NCI-H2196 treated with DMSO at 0.1 percent for 48 hours (cell line): Measurements from ENCODE around the gene LRP1.

Experiments used
- DNase-seq: peaks from one replicate; lab custom pipeline; 2025; ENCODE audit not compliant: unreplicated experiment; lab: John Stamatoyannopoulos, UW

The LRP1 gene

GRCh38 chr12:57243521-57244311 lies 115.4 kb downstream of the LRP1 start:
- no peak for DNase-seq

DNA sequence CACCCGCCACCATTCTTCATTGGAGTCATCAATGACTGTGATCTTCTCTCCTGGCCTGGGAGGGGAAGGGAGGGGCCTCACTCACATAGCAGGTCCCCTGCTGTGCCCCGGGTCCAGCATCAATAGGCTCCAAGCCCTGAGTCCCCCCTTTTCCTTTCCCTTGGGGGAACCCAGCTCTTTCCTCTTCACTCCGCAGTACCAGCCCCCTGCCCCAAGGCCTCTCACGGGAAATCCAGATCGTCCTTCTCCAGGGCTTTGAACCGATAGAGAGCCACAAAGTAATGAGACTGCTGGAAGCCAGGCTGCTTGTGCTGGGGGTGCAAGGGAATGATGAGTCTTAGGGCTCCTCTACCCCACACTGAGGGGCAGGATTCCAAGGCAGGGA lies 116.0 kb downstream of the LRP1 start:
- no peak for DNase-seq

GRCh38 chr12:57247041-57247440 lies 118.8 kb downstream of the LRP1 start:
- no peak for DNase-seq

GRCh38 chr12:57248934-57249742 lies 120.9 kb downstream of the LRP1 start:
- DNase-seq = no peak

GRCh38 chr12:57250541-57250940 lies 122.3 kb downstream of the LRP1 start:
- DNase-seq = no peak

- no peak for DNase-seq
These were observed 122.7 kb downstream of the LRP1 start, which contains the start of gene STAC3 for GRCh38 chr12:57250956-57251355. TSS of gene STAC3 (minus strand) at chr12:57251187. CDS start at chr12:57249636, 1,551 bp downstream.

- DNase-seq = no peak
These were observed 126.4 kb downstream of the LRP1 start for GRCh38 chr12:57254506-57255280.

DNA sequence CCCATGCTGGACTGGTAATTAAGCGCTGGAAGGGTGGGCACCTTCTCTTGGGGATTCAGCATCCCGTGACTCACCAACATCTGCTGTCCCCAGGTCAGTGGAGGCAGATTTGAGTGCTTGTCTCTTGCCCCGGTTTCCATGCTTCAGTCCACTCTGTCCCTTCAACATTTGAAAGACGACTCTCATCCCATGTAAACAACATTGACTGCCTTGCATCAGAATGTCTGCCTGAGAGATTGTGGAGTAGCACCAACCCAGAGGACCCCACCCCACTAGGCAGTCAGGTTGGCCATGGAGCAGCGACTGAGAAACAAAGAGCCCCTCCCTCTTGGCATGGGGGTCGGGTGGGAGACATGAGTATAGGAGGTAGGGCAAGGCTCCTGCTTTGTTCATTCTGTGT lies 127.6 kb downstream of the LRP1 start:
- no peak for DNase-seq

- DNase-seq = no peak
These were observed 131.0 kb downstream of the LRP1 start for GRCh38 chr12:57258977-57259970.

DNA sequence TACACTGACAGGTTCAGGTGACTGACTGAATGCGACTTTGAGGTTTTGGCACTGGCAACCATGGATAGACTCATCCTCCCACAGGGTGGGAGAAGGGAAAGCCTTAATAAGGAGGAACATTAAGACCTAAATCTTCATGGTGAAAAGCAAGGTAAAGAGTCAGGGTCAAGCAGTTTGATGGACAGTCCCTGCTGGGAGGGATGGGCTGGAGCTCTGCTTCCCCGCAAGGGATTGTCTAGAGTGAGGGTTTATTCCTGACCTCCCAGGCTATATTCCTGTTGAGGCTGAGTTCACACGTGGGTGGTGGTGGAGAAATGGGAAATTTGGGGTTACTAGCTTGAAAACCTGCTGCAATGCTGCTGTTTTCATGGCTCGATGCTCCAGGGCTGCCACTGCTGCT lies 132.1 kb downstream of the LRP1 start:
- no peak for DNase-seq

DNA sequence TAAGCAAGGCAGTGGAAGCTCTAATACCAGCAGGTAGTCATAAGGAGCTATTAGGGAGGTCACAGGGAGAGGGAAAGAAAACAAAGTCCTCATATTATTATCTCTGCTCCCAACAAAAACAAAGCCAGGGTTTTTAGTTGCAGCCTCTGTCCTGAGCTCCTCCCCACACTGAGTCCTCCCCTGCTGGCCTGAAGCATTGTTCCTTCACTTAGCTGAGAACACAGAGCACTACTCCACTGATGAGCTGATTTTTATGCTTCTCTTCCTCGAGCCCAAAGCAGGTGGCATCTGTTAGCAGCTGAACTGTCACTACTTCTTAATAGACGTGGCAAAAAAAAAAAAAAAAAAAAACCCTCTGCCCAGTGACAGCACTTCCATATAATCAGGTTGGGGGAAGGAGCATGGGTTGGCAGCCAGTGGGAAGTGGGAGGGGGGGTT lies 133.2 kb downstream of the LRP1 start:
- DNase-seq = no peak

- DNase-seq = no peak
These were observed 134.0 kb downstream of the LRP1 start for GRCh38 chr12:57262126-57262822.
